Vagina (tissue), 2 donors: ENCODE measurements around the gene BET1L.

Experiments used
- POLR2A ChIP-seq, 2 donors: fragments of 450-650 bp; IDR thresholded peaks; one replicate each; pipeline ENCODE4 v1.6.1; 2017; ENCODE audit warnings: antibody characterized with exemption in 2 of 2, mild to moderate bottlenecking in 2 of 2, moderate library complexity in 2 of 2
- POLR2AphosphoS5 ChIP-seq, 2 donors: sonication (generic); formaldehyde crosslinking; IDR thresholded peaks; one replicate each; pipeline ENCODE4 v1.9.0; 2017; ENCODE audit warnings: antibody characterized with exemption in 2 of 2, mild to moderate bottlenecking in 2 of 2, low read depth in 1 of 2; ENCODE audit not compliant: insufficient read depth in 1 of 2
- TF ChIP-seq, protein P1 (sequence below), 3 experiments: fragments of 450-650 bp in 2 of 3; fragments of 200-600 bp in 1 of 3; sonication (generic) in 1 of 3; IDR thresholded peaks; one replicate each; pipeline ENCODE4 v1.5.1; 2017 to 2019; ENCODE audit warnings: antibody characterized with exemption in 3 of 3, mild to moderate bottlenecking in 2 of 3, moderate library complexity in 2 of 3

DNA sequence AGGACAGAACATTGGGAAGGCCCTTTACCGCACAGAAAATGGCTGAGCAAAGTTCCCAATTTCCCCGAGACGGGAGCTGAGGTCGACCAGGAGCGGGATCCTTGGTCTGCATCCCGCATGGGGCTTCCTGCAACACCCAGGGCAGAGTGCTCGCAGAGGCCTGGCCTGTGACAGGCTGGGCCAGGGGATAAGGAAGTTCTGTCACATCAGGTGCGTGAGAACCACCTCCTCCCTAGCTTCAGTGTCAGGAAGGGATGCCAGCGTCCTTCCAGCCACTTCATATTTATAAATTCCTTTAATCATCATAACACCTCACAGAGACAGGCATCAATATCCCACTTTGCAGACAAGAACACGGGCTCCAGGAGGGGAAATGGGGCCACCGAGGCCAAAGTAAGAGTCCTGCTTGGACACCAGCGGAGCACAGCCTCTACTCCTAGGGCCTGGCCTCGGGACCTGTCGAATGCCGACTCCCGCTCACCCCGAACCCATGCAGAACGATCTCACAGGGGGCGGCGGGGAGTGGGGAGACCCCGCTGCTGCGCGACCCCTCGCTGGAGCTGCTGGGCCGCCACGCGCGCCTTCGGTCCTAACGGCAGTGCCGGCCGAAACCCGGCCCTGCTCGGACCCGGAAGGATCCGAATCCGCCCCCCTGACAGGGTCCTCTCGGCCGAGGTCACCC is 532 bp downstream of the BET1L start:
- TF ChIP-seq, protein P1, sequence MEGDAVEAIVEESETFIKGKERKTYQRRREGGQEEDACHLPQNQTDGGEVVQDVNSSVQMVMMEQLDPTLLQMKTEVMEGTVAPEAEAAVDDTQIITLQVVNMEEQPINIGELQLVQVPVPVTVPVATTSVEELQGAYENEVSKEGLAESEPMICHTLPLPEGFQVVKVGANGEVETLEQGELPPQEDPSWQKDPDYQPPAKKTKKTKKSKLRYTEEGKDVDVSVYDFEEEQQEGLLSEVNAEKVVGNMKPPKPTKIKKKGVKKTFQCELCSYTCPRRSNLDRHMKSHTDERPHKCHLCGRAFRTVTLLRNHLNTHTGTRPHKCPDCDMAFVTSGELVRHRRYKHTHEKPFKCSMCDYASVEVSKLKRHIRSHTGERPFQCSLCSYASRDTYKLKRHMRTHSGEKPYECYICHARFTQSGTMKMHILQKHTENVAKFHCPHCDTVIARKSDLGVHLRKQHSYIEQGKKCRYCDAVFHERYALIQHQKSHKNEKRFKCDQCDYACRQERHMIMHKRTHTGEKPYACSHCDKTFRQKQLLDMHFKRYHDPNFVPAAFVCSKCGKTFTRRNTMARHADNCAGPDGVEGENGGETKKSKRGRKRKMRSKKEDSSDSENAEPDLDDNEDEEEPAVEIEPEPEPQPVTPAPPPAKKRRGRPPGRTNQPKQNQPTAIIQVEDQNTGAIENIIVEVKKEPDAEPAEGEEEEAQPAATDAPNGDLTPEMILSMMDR (IDR thresholded peaks at IDR 0.05): no peak
- TF ChIP-seq POLR2A (IDR thresholded peaks at IDR 0.05): no peak
- no peak for TF ChIP-seq POLR2AphosphoS5 (IDR thresholded peaks at IDR 0.05; ENCODE audit: insufficient read depth in 1 of 2, low read depth in 1 of 2)
